Sigmoid colon (tissue), 7 donors: ENCODE data around the gene OAS2. TPM values are rescaled to one million over a fixed set of nuclear protein-coding genes. Genes with fewer than 3 reads are reported as not detected.

Experiments used
- DNase-seq: peaks from one replicate; pipeline ENCODE4 v3.0.0-alpha.2; 2019
- H3K27ac ChIP-seq, 4 donors: fragments of 200-600 bp; sonication (generic); one replicate each; pipeline ENCODE4 v1.5.1; 2016 to 2019; ENCODE audit warnings: mild to moderate bottlenecking in 1 of 4
- H3K27me3 ChIP-seq, 3 donors: fragments of 200-600 bp; sonication (generic); one replicate each; pipeline ENCODE4 v1.5.1; 2019; ENCODE audit warnings: mild to moderate bottlenecking in 1 of 3
- H3K36me3 ChIP-seq, 4 donors: fragments of 200-600 bp; sonication (generic); one replicate each; pipeline ENCODE4 v1.5.1; 2016 to 2019
- H3K4me1 ChIP-seq, 4 donors: fragments of 200-600 bp; sonication (generic); one replicate each; pipeline ENCODE4 v1.5.1; 2017 to 2019
- H3K4me3 ChIP-seq, 4 donors: fragments of 200-600 bp; sonication (generic); one replicate each; pipeline ENCODE4 v1.5.1; 2017 to 2019; ENCODE audit warnings: mild to moderate bottlenecking in 2 of 4, moderate library complexity in 1 of 4
- H3K9me3 ChIP-seq, 4 donors: fragments of 200-600 bp in 3 of 4; sonication (generic) in 3 of 4; one replicate each; pipeline versions ENCODE4 v1.5.1 to v1.6.1; 2013 to 2019
- EP300 ChIP-seq, 4 donors: sonication (generic); formaldehyde crosslinking; IDR thresholded peaks; one replicate each; pipeline ENCODE4 v1.6.1; 2017; ENCODE audit warnings: antibody characterized with exemption in 4 of 4
- POLR2A ChIP-seq, 2 donors: fragments of 450-650 bp; IDR thresholded peaks; one replicate each; pipeline ENCODE4 v1.6.1; 2016; ENCODE audit warnings: antibody characterized with exemption in 2 of 2, mild to moderate bottlenecking in 2 of 2, moderate library complexity in 2 of 2
- POLR2AphosphoS5 ChIP-seq, 4 donors: sonication (generic); formaldehyde crosslinking; IDR thresholded peaks; one replicate each; pipeline ENCODE4 v1.6.1; 2017; ENCODE audit warnings: antibody characterized with exemption in 4 of 4
- WGBS, 2 donors: extraction: QIAGEN DNeasy Blood & Tissue Kit; methylation state at CpG; one replicate each; pipeline ENCODE4 v1.1.7; 2013; 5-methylcytosine and 5-hydroxymethylcytosine counted together
- intact Hi-C: fragments of 100-400 bp; cut with DNase I; formaldehyde crosslinking; loops from one replicate; pipeline ENCODE4 v1.15.1; 2023
- polyA plus RNA-seq, 3 donors: library from polyadenylated mRNA; stranded (reverse); fragments of 200-250 nt; gene quantifications; one replicate each; pipeline ENCODE4 v1.2.3, GENCODE V29; 2013
- total RNA-seq, 4 donors: library from RNA; depleted of rRNA; stranded (reverse); fragments of >200 nt; gene quantifications; one replicate each; pipeline ENCODE4 v1.1.0, GENCODE V29; 2016
- TF ChIP-seq, protein P1 (sequence below), 4 experiments: fragments of 450-650 bp in 3 of 4; fragments of 200-600 bp in 1 of 4; IDR thresholded peaks; one replicate each; pipeline ENCODE4 v1.5.1; 2016 to 2019; ENCODE audit warnings: antibody characterized with exemption in 4 of 4, mild to moderate bottlenecking in 3 of 4, moderate library complexity in 2 of 4
- donor health status: healthy with polysubstance abuse.
- donor health status: Bipolar disorder and iron deficiency.
- donor health status: healthy.

OAS2 gene
- total and polyA plus RNA-seq, 7 donors: 2.0 to 28.8 (median 3.9) TPM

DNA sequence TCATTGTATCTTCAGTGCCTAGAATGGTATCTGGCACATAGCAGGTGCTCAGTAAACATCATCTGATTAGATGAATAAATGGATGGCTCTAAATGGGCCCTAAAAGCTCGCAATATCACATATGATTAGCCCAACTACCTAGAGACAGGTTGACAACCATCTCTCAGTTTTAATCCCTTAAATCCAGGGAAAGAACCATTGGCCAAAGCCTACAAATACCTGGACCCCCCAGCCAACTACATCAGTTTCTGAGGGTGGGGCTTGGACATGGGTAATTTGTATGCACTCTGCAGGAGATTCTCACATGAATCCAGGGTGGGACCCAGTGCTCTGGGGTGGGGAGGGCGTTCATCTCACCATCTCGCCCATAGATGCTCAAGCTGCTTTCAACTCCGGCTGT, 73.4 kb downstream of the OAS2 start:
- TF ChIP-seq, protein P1, sequence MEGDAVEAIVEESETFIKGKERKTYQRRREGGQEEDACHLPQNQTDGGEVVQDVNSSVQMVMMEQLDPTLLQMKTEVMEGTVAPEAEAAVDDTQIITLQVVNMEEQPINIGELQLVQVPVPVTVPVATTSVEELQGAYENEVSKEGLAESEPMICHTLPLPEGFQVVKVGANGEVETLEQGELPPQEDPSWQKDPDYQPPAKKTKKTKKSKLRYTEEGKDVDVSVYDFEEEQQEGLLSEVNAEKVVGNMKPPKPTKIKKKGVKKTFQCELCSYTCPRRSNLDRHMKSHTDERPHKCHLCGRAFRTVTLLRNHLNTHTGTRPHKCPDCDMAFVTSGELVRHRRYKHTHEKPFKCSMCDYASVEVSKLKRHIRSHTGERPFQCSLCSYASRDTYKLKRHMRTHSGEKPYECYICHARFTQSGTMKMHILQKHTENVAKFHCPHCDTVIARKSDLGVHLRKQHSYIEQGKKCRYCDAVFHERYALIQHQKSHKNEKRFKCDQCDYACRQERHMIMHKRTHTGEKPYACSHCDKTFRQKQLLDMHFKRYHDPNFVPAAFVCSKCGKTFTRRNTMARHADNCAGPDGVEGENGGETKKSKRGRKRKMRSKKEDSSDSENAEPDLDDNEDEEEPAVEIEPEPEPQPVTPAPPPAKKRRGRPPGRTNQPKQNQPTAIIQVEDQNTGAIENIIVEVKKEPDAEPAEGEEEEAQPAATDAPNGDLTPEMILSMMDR (IDR thresholded peaks at IDR 0.05): no peak
- TF ChIP-seq POLR2AphosphoS5 (IDR thresholded peaks at IDR 0.05) (no peak), EP300 (IDR thresholded peaks at IDR 0.05) (no peak), POLR2A (IDR thresholded peaks at IDR 0.05) (no peak)
- intact Hi-C loops: no loop called here
- 69 to 92% methylated on average over 4 of the region's 4 CpGs for WGBS, 2 donors

DNA sequence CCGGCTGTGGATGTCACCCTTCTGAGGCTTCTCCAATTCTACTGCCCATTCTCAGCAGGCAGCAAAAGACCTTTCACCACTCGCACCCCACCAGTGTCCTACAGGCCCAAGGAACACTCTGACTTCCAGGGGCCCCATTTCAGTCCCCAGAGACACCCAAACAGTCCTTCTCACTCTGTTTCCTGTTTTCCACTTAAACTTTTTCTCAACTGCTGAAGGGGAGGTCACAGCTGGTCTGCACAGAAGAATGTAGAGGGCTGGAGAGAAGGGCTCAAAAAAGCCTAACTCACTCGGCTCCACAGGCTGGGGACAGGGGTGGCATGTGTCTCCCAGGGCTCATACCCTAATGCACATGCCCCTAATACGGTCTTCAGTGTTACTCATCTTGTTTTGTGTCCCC, 74.0 kb downstream of the OAS2 start:
- DNase-seq: no peak
- no peaks in the 10 kb centered on the region for H3K9me3 ChIP-seq
- no peak overlapping the region for H3K27ac ChIP-seq
- H3K4me3 ChIP-seq: no peak overlapping the region
- no peaks in the 10 kb centered on the region for H3K36me3 ChIP-seq
- H3K4me1 ChIP-seq: peaks cover 0 to 11% (median 10%) of the 10 kb centered on the region in 4 donors
- intact Hi-C loops: no loop called here
- no peak for TF ChIP-seq POLR2A (IDR thresholded peaks at IDR 0.05)
- TF ChIP-seq, protein P1 (IDR thresholded peaks at IDR 0.05): no peak
- no peak for TF ChIP-seq POLR2AphosphoS5 (IDR thresholded peaks at IDR 0.05)
- no peak for TF ChIP-seq EP300 (IDR thresholded peaks at IDR 0.05)
- peaks cover 7 to 63% (median 20%) of the 10 kb centered on the region in 3 donors for H3K27me3 ChIP-seq
- WGBS, 2 donors: 54 to 68% methylated on average over 4 of the region's 4 CpGs

More for the DNA sequence above, 73.4 kb downstream of the OAS2 start:
- H3K27me3 ChIP-seq: peaks cover 2 to 57% (median 15%) of the 10 kb centered on the region in 3 donors
- peaks cover 0 to 5% (median 5%) of the 10 kb centered on the region in 4 donors for H3K4me1 ChIP-seq
- no peak for DNase-seq
- no peaks in the 10 kb centered on the region for H3K9me3 ChIP-seq
- no peak overlapping the region for H3K4me3 ChIP-seq
- no peaks in the 10 kb centered on the region for H3K36me3 ChIP-seq
- no peak overlapping the region for H3K27ac ChIP-seq

DNA sequence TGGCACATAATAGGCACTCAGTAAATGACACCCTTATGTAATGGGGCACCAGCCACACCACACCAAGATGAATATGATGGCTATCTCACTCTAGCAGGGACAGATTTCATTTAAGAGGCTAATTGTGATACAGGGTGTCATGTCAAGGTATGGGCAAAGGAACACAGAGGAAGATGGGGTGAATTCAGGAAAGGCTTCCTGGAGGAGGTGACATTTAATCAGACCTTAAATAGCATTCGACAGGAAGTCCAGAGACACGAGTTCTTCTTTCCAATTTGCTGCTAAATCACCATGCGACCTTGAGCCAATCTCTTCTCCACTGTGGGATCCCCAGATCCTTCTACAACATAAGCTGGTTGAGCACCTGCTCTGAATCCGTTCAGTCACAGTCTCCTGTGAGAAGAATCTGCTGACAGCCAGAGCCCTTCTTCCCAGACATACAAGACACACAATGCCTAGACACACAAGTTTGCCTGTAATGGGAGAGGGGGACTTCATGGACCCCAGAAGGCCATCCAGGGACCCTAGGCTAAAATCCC, 76.7 kb downstream of the OAS2 start:
- no peaks in the 10 kb centered on the region for H3K9me3 ChIP-seq
- 55 to 65% methylated on average over 4 of the region's 4 CpGs for WGBS, 2 donors
- H3K4me1 ChIP-seq: peaks cover 0 to 14% (median 13%) of the 10 kb centered on the region in 4 donors
- DNase-seq: no peak
- TF ChIP-seq EP300 (IDR thresholded peaks at IDR 0.05) (no peak), POLR2A (IDR thresholded peaks at IDR 0.05) (no peak), POLR2AphosphoS5 (IDR thresholded peaks at IDR 0.05) (no peak)
- TF ChIP-seq, protein P1 (IDR thresholded peaks at IDR 0.05): no peak
- intact Hi-C loops: no loop called here
- peaks cover 16 to 66% (median 35%) of the 10 kb centered on the region in 3 donors for H3K27me3 ChIP-seq
- H3K4me3 ChIP-seq: no peak overlapping the region
- no peaks in the 10 kb centered on the region for H3K36me3 ChIP-seq
- no peak overlapping the region for H3K27ac ChIP-seq

DNA sequence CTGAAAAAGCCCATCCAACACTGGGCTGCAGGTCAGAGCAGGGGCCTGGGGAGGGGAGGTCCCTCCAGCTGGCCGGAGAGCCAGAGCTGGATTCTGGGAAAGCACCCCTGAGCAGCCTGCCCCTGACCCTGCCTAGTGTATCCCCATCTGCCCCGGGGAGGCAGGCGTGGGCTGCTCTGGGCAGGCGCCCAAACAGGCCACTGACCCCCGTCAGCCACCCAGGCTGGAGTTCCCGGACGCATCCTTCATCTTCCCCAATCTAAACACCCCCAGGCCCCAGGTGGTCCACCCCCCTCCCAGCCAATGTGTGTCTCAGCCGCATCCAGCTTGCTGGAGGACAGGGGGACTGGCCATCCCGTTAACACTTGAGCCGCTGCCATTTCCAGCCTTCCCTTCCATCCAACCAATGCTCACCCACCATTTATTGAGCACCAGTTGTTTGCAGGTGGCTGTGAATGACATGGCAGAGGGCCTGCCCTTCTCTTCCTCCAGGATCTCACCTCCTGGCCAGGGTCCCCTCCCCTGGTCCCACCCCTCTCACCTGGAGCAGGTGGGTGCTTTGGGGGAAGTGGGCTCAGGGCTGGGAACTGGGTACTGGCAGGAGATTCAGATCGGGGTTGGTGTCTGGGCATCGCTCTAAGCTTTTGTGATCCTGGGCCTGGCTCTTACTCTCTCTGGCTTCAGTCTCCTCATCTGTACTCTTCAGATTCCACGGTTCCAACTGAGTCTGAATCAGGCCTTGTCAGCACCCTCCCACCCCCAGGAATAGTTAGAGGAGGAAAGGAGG, 77.5 kb downstream of the OAS2 start:
- Histone ChIP-seq H3K9me3 (no peaks in the 10 kb centered on the region), H3K36me3 (no peaks in the 10 kb centered on the region), H3K4me1 (peaks cover 0 to 14% (median 13%) of the 10 kb centered on the region in 4 donors), H3K27ac (no peak overlapping the region), H3K27me3 (peaks cover 16 to 59% (median 35%) of the 10 kb centered on the region in 3 donors), H3K4me3 (peak overlapping the region in 1 of 4 donors; percentile 34)
- TF ChIP-seq POLR2AphosphoS5 (IDR thresholded peaks at IDR 0.05): no peak
- no peak for TF ChIP-seq POLR2A (IDR thresholded peaks at IDR 0.05)
- no peak for TF ChIP-seq EP300 (IDR thresholded peaks at IDR 0.05)
- TF ChIP-seq, protein P1 (IDR thresholded peaks at IDR 0.05): no peak
- 61 to 65% methylated on average over 13 of the region's 13 CpGs for WGBS, 2 donors
- intact Hi-C loops: no loop called here
- DNase-seq: no peak
